ENCODE measurements around the gene CDK3. TPM values are rescaled to one million over a fixed set of nuclear protein-coding genes. Genes with fewer than 3 reads are reported as not detected.

CDK3 gene
- total RNA-seq, 1 experiment from 2014 or later = 8.5 TPM

DNA sequence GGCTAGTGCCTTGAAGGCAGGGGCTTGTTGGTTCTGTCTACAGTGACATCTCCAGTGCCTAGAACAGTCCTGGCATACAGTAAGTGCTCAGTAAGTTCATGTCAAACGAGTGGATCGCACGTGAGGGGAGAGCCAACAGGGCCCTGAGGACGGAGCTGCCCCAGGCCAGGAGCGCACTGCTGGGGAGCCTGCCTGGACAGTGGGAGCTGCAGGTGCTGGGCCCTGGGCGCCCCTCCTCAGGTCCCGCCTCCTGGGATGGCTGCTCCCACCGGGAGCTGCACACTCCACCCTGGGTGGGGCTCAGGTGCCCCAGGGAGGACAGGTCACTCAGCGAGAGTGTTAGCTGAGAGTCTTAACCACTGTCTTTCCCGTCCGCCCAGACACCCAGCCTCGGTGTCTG, 24.6 kb downstream of the CDK3 start:
- H3K79me2 ChIP-seq (ENCODE audit: low read length) = peaks cover 32% of the 10 kb centered on the region
- peaks cover 7% of the 10 kb centered on the region; the same call in 1 of the 2 replicates for H3K36me3 ChIP-seq (ENCODE audit: low read depth, low read length)
- no TSS peak for BruUV-seq (replicated peaks)
- H3F3A ChIP-seq (ENCODE audit: low read length, unreplicated experiment) = no peaks in the 10 kb centered on the region
- no peaks in the 10 kb centered on the region for H3K27me3 ChIP-seq (ENCODE audit: low read length)
- no peak overlapping the region for H2AFZ ChIP-seq (ENCODE audit: low read length)
- intact Hi-C loops (cut with micrococcal nuclease) = loop anchor here (5.0 kb wide), 1 partner anchor 47 kb away; the partner anchor contains the start of genes GALR2 and SRP68
- H4K20me1 ChIP-seq (ENCODE audit: low read length) = 0 out of 2 replicates have a peak, but pooled peaks cover 3% of the 10 kb centered on the region
- peaks cover 21% of the 10 kb centered on the region for H3K4me1 ChIP-seq (ENCODE audit: insufficient read depth, low read length)
- no peaks in the 10 kb centered on the region for H3K9me3 ChIP-seq (ENCODE audit: low read length)
- no peaks in the 10 kb centered on the region for H3K9me2 ChIP-seq (replicated peaks; ENCODE audit: low read length)
- no peak overlapping the region for H3K27ac ChIP-seq (ENCODE audit: low read length)
- ATAC-seq (no peak), DNase-seq (no peak)
- ChIA-PET POLR2A (ENCODE audit: unreplicated experiment) (no interaction called here), CTCF (no interaction called here)
- peak overlapping the region; percentile 88 for H3K4me2 ChIP-seq (ENCODE audit: low read length)
- TF ChIP-seq EZH2phosphoT487 (IDR thresholded peaks at IDR 0.05; ENCODE audit: borderline replicate concordance, low read length) = no peak
- TF ChIP-seq CTCF (conservative IDR thresholded peaks at IDR 0.05; ENCODE audit: low read depth, low read length) = no peak
- TF ChIP-seq EZH2 (IDR thresholded peaks at IDR 0.05; ENCODE audit: low read length, unreplicated experiment) = no peak
- H3K4me3 ChIP-seq (ENCODE audit: low read length) = peak overlapping the region; percentile 91; the same call in 1 of the 2 replicates
- no peak overlapping the region for H3K9ac ChIP-seq (ENCODE audit: low read length)

DNA sequence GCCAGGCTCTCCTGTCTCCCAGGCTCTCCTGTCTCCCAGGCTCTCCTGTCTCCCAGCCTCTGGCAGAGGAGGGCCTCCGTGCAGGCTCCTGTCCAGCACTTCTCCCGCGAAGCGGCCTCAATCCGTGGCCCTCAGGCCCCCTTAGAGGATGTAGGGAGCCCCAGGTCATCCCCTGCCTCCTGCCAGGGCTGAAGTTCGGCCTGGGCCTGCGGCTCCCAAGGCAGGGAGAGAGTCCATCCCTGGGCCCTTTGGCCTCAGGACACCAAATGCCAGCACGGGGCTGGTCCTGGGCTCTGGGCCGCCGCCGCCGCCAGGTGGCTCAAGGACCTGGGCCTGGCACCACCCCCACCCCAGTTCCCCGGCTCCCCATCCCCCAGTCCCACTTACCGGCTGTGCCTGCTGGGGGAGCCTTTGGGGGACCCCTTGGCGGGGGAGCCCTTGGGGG, 26.1 kb downstream of the CDK3 start:
- Histone ChIP-seq H3K9ac (ENCODE audit: low read length) (peak overlapping the region; percentile 82), H3K27me3 (ENCODE audit: low read length) (no peaks in the 10 kb centered on the region), H3K4me2 (ENCODE audit: low read length) (peak overlapping the region; percentile 88), H3K4me1 (ENCODE audit: insufficient read depth, low read length) (peaks cover 21% of the 10 kb centered on the region), H3F3A (ENCODE audit: low read length, unreplicated experiment) (no peaks in the 10 kb centered on the region), H3K9me3 (ENCODE audit: low read length) (no peaks in the 10 kb centered on the region), H3K4me3 (ENCODE audit: low read length) (peak overlapping the region; percentile 91), H2AFZ (ENCODE audit: low read length) (peak overlapping the region; percentile 86), H3K27ac (ENCODE audit: low read length) (peak overlapping the region; percentile 55), H3K36me3 (ENCODE audit: low read depth, low read length) (peaks cover 7% of the 10 kb centered on the region; the same call in 1 of the 2 replicates), H3K79me2 (ENCODE audit: low read length) (peaks cover 32% of the 10 kb centered on the region), H4K20me1 (ENCODE audit: low read length) (0 out of 2 replicates have a peak, but pooled peaks cover 3% of the 10 kb centered on the region), H3K9me2 (replicated peaks; ENCODE audit: low read length) (no peaks in the 10 kb centered on the region)
- ChIA-PET POLR2A (ENCODE audit: unreplicated experiment) (interaction anchor here (0.6 kb wide), 1 partner anchor 181 kb away, joined by 3 read pairs; no protein-coding TSS in a partner anchor), CTCF (interaction anchor here (0.6 to 1.1 kb wide), 2 partner anchors 9 to 882 kb away, joined by 3 to 7 read pairs; no protein-coding TSS in a partner anchor)
- TF ChIP-seq EZH2phosphoT487 (IDR thresholded peaks at IDR 0.05; ENCODE audit: borderline replicate concordance, low read length) (no peak), CTCF (conservative IDR thresholded peaks at IDR 0.05; ENCODE audit: low read depth, low read length) (no peak), EZH2 (IDR thresholded peaks at IDR 0.05; ENCODE audit: low read length, unreplicated experiment) (no peak)
- ATAC-seq (peak; percentile 61), DNase-seq (peak; percentile 27)
- BruUV-seq (replicated peaks) = TSS peak; percentile 57
- intact Hi-C loops (cut with micrococcal nuclease) = loop anchor here (5.0 kb wide), 1 partner anchor 46 kb away; the partner anchor contains the start of genes GALR2 and SRP68

Measured in PC-3 (cell line).